Hepatocyte (in vitro differentiated cells): ENCODE results near the gene ITPR3. TPM values are rescaled to one million over a fixed set of nuclear protein-coding genes. Genes with fewer than 3 reads are reported as not detected.

Experiments
- DNase-seq: peaks from one replicate; pipeline ENCODE4 v3.0.0-alpha.2; 2016; ENCODE audit warnings: low spot score
- H2AFZ ChIP-seq: fragments of 200-600 bp; sonication (generic); 2 replicates; pipeline ENCODE4 v1.6.0; 2016; ENCODE audit warnings: antibody characterized with exemption, mild to moderate bottlenecking
- H3K27ac ChIP-seq: fragments of 200-600 bp; sonication (generic); 2 replicates; pipeline ENCODE4 v1.5.1; 2016; ENCODE audit warnings: mild to moderate bottlenecking
- H3K27me3 ChIP-seq: fragments of 200-600 bp; sonication (generic); 2 replicates; pipeline ENCODE4 v1.6.1; 2016
- H3K36me3 ChIP-seq: fragments of 200-600 bp; sonication (generic); replicated peaks from 2 replicates; pipeline ENCODE4 v1.5.1; 2016; ENCODE audit warnings: low read depth; ENCODE audit not compliant: insufficient read depth
- H3K4me1 ChIP-seq: fragments of 200-600 bp; sonication (generic); 2 replicates; pipeline ENCODE4 v1.5.1; 2016; ENCODE audit warnings: mild to moderate bottlenecking, moderate library complexity; ENCODE audit not compliant: insufficient read depth
- H3K4me2 ChIP-seq: fragments of 200-600 bp; sonication (generic); 2 replicates; pipeline ENCODE4 v1.6.0; 2016
- H3K4me3 ChIP-seq: fragments of 200-600 bp; sonication (generic); 2 replicates; pipeline ENCODE4 v1.5.1; 2016; ENCODE audit warnings: mild to moderate bottlenecking
- H3K79me2 ChIP-seq: fragments of 200-600 bp; sonication (generic); 2 replicates; pipeline ENCODE4 v1.6.0; 2017; ENCODE audit warnings: mild to moderate bottlenecking
- H3K9me2 ChIP-seq: fragments of 200-600 bp; sonication (generic); replicated peaks from 2 replicates; pipeline ENCODE4 v1.6.0; 2017; ENCODE audit warnings: mild to moderate bottlenecking; ENCODE audit not compliant: insufficient read depth
- H3K9me3 ChIP-seq: fragments of 200-600 bp; sonication (generic); 2 replicates; pipeline ENCODE4 v1.5.1; 2016; ENCODE audit warnings: low read depth, mild to moderate bottlenecking
- H4K20me1 ChIP-seq: fragments of 200-600 bp; sonication (generic); 2 replicates; pipeline ENCODE4 v1.6.0; 2016; ENCODE audit warnings: mild to moderate bottlenecking; ENCODE audit not compliant: insufficient read depth, poor library complexity, severe bottlenecking
- EZH2 ChIP-seq: fragments of 200-600 bp; sonication (generic); IDR thresholded peaks from 2 replicates; pipeline ENCODE4 v1.6.1; 2016; ENCODE audit warnings: antibody characterized with exemption, mild to moderate bottlenecking, borderline replicate concordance
- EZH2phosphoT487 ChIP-seq: fragments of 200-600 bp; sonication (generic); IDR thresholded peaks from one replicate; pipeline ENCODE4 v1.6.1; 2018; ENCODE audit warnings: antibody characterized with exemption, mild to moderate bottlenecking, low read depth, moderate library complexity; ENCODE audit not compliant: unreplicated experiment, severe bottlenecking
- WGBS: methylation state at CpG from one replicate; pipeline ENCODE4 v1.1.6; 2016; ENCODE audit warnings: low lambda C conversion rate; ENCODE audit errors: missing lambda C conversion rate; 5-methylcytosine and 5-hydroxymethylcytosine counted together
- polyA plus RNA-seq: library from polyadenylated mRNA; unstranded; fragments of >200 nt; fragmentation: Nextera tagmentation; extraction: Ambion mirVana; gene quantifications from 2 replicates; pipeline ENCODE4 v1.2.1, GENCODE V29; 2016
- total RNA-seq: library from RNA; depleted of rRNA; stranded (reverse); fragments of >200 nt; gene quantifications from 2 replicates; pipeline ENCODE4 v1.2.3, GENCODE V29; 2014
- TF ChIP-seq, protein P1 (sequence below): fragments of 200-600 bp; sonication (generic); IDR thresholded peaks from 2 replicates; pipeline ENCODE4 v1.5.1; 2016; ENCODE audit warnings: antibody characterized with exemption, mild to moderate bottlenecking; ENCODE audit not compliant: poor library complexity

Gene ITPR3
- total and polyA plus RNA-seq, 2 experiments from 2014 or later = 16.5 to 39.6 TPM

DNA sequence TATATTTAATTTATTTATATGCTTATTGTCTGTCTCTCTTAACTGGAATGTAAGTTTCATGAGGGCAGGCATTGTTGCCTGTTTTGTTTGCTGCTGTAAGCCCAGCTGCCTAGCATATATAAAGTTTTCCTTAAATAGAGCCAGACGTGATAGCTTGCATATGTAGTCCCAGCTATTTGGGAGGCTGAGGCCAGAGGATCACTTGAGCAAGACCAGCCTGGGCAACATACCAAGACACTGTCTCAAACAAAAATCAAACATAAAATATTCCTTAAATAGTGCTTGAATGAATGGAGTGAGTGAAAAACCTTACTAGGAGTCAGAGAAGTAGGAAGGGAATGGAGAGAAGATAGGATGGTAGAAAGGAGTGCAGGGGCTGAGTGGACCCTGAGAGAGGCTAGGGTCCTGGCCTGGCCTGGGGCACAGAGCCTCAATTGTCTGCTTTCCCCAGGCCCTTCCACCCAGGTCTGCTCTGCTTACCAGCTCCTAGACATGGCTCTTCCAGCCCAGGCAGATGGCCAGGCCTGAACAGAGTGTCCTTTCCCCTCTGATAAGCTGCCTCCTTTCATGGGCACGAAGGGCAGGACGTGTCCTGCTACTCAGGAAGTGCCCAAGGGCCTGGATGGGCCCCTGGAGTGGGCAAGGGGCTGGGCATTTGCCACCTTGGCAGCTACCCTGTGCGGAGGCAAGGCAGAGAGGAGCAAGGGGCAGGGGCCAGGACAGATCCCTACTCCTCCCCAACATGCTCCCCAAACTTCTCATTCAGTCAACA lies 23.4 kb upstream of the ITPR3 start:
- Histone ChIP-seq H4K20me1 (no peaks in the 10 kb centered on the region), H3K27me3 (no peaks in the 10 kb centered on the region), H3K36me3 (no peaks in the 10 kb centered on the region), H3K27ac (no peak overlapping the region), H3K9me2 (no peaks in the 10 kb centered on the region), H3K9me3 (no peaks in the 10 kb centered on the region), H3K4me2 (no peak overlapping the region), H3K4me3 (no peak overlapping the region), H2AFZ (no peak overlapping the region), H3K79me2 (no peaks in the 10 kb centered on the region), H3K4me1 (peaks cover 8% of the 10 kb centered on the region)
- no peak for DNase-seq
- TF ChIP-seq, protein P1, sequence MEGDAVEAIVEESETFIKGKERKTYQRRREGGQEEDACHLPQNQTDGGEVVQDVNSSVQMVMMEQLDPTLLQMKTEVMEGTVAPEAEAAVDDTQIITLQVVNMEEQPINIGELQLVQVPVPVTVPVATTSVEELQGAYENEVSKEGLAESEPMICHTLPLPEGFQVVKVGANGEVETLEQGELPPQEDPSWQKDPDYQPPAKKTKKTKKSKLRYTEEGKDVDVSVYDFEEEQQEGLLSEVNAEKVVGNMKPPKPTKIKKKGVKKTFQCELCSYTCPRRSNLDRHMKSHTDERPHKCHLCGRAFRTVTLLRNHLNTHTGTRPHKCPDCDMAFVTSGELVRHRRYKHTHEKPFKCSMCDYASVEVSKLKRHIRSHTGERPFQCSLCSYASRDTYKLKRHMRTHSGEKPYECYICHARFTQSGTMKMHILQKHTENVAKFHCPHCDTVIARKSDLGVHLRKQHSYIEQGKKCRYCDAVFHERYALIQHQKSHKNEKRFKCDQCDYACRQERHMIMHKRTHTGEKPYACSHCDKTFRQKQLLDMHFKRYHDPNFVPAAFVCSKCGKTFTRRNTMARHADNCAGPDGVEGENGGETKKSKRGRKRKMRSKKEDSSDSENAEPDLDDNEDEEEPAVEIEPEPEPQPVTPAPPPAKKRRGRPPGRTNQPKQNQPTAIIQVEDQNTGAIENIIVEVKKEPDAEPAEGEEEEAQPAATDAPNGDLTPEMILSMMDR = no peak
- TF ChIP-seq EZH2phosphoT487 (no peak), EZH2 (no peak)
- WGBS = 93% methylated on average over 4 of the region's 4 CpGs

DNA sequence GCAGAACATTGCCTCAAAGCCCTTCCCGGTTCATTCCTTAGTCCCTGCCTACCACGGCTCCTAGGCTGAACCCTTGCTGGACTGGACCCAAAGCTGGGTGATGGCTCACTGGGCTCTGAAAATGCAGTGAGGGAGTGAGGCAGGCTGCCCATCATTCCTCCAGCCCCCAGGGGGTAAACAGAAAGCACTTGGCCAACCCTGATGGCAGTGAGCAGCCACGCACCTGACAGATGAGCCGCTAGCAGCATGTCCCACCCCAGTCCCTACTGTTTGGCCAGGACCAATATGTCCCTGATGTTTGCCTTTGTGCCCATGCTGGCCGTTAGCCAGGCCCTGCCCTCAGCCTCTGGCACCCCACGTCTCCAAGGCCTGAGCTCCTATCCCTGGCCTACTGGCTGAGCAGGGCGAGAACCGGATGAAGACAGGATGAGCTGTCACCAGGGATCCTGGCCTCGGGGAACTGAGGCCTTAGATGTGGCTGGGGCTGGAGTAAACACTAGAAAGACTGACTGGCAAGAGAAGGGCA lies 21.6 kb upstream of the ITPR3 start:
- H2AFZ ChIP-seq = no peak overlapping the region
- no peaks in the 10 kb centered on the region for H4K20me1 ChIP-seq
- TF ChIP-seq EZH2 = no peak
- TF ChIP-seq EZH2phosphoT487 = no peak
- TF ChIP-seq, protein P1 = no peak
- no peaks in the 10 kb centered on the region for H3K36me3 ChIP-seq
- no peaks in the 10 kb centered on the region for H3K79me2 ChIP-seq
- DNase-seq = no peak
- WGBS = 72% methylated on average over 9 of the region's 9 CpGs
- H3K27me3 ChIP-seq = no peaks in the 10 kb centered on the region
- no peak overlapping the region for H3K4me2 ChIP-seq
- no peaks in the 10 kb centered on the region for H3K9me3 ChIP-seq
- H3K27ac ChIP-seq = no peak overlapping the region
- no peak overlapping the region for H3K4me3 ChIP-seq
- no peaks in the 10 kb centered on the region for H3K9me2 ChIP-seq
- H3K4me1 ChIP-seq = no peaks in the 10 kb centered on the region

DNA sequence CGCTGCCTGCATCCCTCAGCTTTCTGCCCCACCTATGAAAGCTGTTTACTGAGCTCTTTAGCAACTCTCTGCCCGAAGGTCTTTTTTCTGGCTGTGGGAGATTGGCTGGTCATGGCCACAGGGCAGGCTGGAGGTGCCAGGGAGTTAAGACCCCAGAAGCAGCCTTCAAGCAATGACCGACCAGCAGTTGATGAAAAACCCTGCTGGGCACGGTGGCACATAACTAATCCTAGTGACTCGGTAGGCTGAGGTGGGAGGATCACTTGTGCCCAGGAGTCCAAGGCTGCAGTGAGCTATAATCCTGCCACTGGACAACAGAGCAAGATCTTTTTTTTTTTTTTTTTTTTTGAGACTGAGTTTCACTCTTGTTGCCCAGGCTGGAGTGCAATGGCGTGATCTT lies 20.4 kb upstream of the ITPR3 start:
- TF ChIP-seq EZH2 = no peak
- H3K27me3 ChIP-seq = no peaks in the 10 kb centered on the region
- no peaks in the 10 kb centered on the region for H3K9me2 ChIP-seq
- no peaks in the 10 kb centered on the region for H3K36me3 ChIP-seq
- no peak overlapping the region for H3K27ac ChIP-seq
- no peaks in the 10 kb centered on the region for H3K79me2 ChIP-seq
- H3K4me1 ChIP-seq = no peaks in the 10 kb centered on the region
- 93% methylated on average over 6 of the region's 6 CpGs for WGBS
- H3K4me3 ChIP-seq = no peak overlapping the region
- H3K4me2 ChIP-seq = no peak overlapping the region
- no peak for DNase-seq
- H2AFZ ChIP-seq = no peak overlapping the region
- H4K20me1 ChIP-seq = no peaks in the 10 kb centered on the region
- H3K9me3 ChIP-seq = no peaks in the 10 kb centered on the region

DNA sequence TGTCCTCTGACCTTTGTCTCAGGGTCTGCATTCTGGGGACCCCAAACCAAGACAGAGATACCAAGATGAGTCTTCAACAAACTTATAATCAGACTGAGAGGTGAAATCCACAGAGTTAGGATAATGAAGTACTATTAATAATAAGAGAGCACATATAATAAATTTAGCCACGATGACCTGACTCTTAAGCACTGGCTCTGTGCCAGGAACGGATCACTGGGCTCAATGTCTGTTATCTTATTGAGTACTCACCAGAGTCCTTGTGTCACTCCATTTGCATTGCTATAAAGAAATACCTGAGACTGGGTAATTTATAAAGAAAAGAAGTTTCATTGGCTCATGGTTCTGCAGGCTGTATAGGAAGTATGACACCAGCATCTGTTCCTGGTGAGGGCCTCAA lies 18.9 kb upstream of the ITPR3 start:
- 76% methylated on average over 2 of the region's 2 CpGs for WGBS
- H2AFZ ChIP-seq = no peak overlapping the region
- H3K9me3 ChIP-seq = no peaks in the 10 kb centered on the region
- H3K79me2 ChIP-seq = no peaks in the 10 kb centered on the region
- no peaks in the 10 kb centered on the region for H3K27me3 ChIP-seq
- no peaks in the 10 kb centered on the region for H3K4me1 ChIP-seq
- no peak overlapping the region for H3K4me2 ChIP-seq
- no peak overlapping the region for H3K4me3 ChIP-seq
- TF ChIP-seq, protein P1 = no peak
- no peak for TF ChIP-seq EZH2
- no peak for TF ChIP-seq EZH2phosphoT487
- H3K27ac ChIP-seq = no peak overlapping the region
- no peaks in the 10 kb centered on the region for H3K36me3 ChIP-seq
- H4K20me1 ChIP-seq = no peaks in the 10 kb centered on the region
- no peak for DNase-seq
- H3K9me2 ChIP-seq = no peaks in the 10 kb centered on the region
